DOHH2 (cell line): ENCODE measurements around the gene PLEKHJ1.

Source experiments
- H3F3A ChIP-seq: fragments of 200-600 bp; sonication (generic), shearing (Covaris generic); 2 replicates; pipeline ENCODE4 v1.6.0; 2016; ENCODE audit warnings: antibody characterized with exemption, mild to moderate bottlenecking; ENCODE audit not compliant: control insufficient read depth, insufficient read depth
- H3K27ac ChIP-seq: fragments of 200-600 bp; sonication (generic); 2 replicates; pipeline ENCODE4 v1.5.1; 2014; ENCODE audit warnings: low read depth, mild to moderate bottlenecking, low read length, moderate library complexity
- H3K27me3 ChIP-seq: fragments of 200-600 bp; sonication (generic); 2 replicates; pipeline ENCODE4 v1.6.1; 2014; ENCODE audit warnings: mild to moderate bottlenecking, low read length, mixed read lengths; ENCODE audit not compliant: control insufficient read depth
- H3K36me3 ChIP-seq: fragments of 200-600 bp; sonication (generic); 2 replicates; pipeline ENCODE4 v1.6.1; 2014; ENCODE audit warnings: mild to moderate bottlenecking, low read length, moderate library complexity, mixed read lengths; ENCODE audit not compliant: control insufficient read depth
- H3K4me1 ChIP-seq: fragments of 200-600 bp; sonication (generic); 2 replicates; pipeline ENCODE4 v1.6.1; 2014; ENCODE audit warnings: mild to moderate bottlenecking, low read length, mixed read lengths; ENCODE audit not compliant: control insufficient read depth
- H3K4me2 ChIP-seq: fragments of 200-600 bp; sonication (generic); 2 replicates; pipeline ENCODE4 v1.6.0; 2014; ENCODE audit warnings: mild to moderate bottlenecking, low read length, moderate library complexity
- H3K4me3 ChIP-seq: fragments of 200-600 bp; sonication (generic); 2 replicates; pipeline ENCODE4 v1.5.1; 2014; ENCODE audit warnings: mild to moderate bottlenecking, low read length, mixed read lengths
- H3K79me2 ChIP-seq: fragments of 200-600 bp; sonication (generic); 2 replicates; pipeline ENCODE4 v1.6.1; 2014; ENCODE audit warnings: mild to moderate bottlenecking, low read length, mixed read lengths; ENCODE audit not compliant: control insufficient read depth
- H3K9me2 ChIP-seq: fragments of 200-600 bp; sonication (generic); replicated peaks from 2 replicates; pipeline ENCODE4 v1.6.1; 2014; ENCODE audit warnings: mild to moderate bottlenecking, low read length, mixed read lengths; ENCODE audit not compliant: control insufficient read depth
- H3K9me3 ChIP-seq: fragments of 200-600 bp; sonication (generic); 2 replicates; pipeline ENCODE4 v1.6.1; 2014; ENCODE audit warnings: antibody characterized with exemption, low read length, mixed read lengths; ENCODE audit not compliant: control insufficient read depth, insufficient read depth
- H4K20me1 ChIP-seq: fragments of 200-600 bp; sonication (generic); 2 replicates; pipeline ENCODE4 v1.6.0; 2014; ENCODE audit warnings: low read depth, mild to moderate bottlenecking, antibody characterized with exemption, low read length, moderate library complexity; ENCODE audit not compliant: control insufficient read depth, insufficient read depth
- CTCF ChIP-seq: fragments of 200-600 bp; sonication (generic); IDR thresholded peaks from one replicate; pipeline ENCODE4 v1.5.1; 2014; ENCODE audit warnings: antibody characterized with exemption, mild to moderate bottlenecking, low read depth, low read length; ENCODE audit not compliant: poor library complexity, severe bottlenecking
- EZH2phosphoT487 ChIP-seq: fragments of 200-600 bp; sonication (generic); IDR thresholded peaks from 2 replicates; pipeline ENCODE4 v1.6.1; 2017; ENCODE audit warnings: borderline replicate concordance, mild to moderate bottlenecking, antibody characterized with exemption, low read length, moderate library complexity, mixed read lengths

PLEKHJ1 gene

GRCh38 chr19:2233601-2234280, 2.4 kb downstream of the PLEKHJ1 start:
- H3K9me3 ChIP-seq, result no peaks in the 10 kb centered on the region
- peaks cover 89% of the 10 kb centered on the region for H3K36me3 ChIP-seq
- H3K4me1 ChIP-seq, result peaks cover 48% of the 10 kb centered on the region
- no peaks in the 10 kb centered on the region for H3K27me3 ChIP-seq
- H3K4me3 ChIP-seq, result peak overlapping the region; percentile 97
- peaks cover 86% of the 10 kb centered on the region for H3K79me2 ChIP-seq
- peaks cover 17% of the 10 kb centered on the region for H3F3A ChIP-seq
- no peak overlapping the region for H3K27ac ChIP-seq
- H3K9me2 ChIP-seq, result no peaks in the 10 kb centered on the region
- TF ChIP-seq EZH2phosphoT487 (no peak), CTCF (no peak)
- H3K4me2 ChIP-seq, result peak overlapping the region; percentile 88
- H4K20me1 ChIP-seq, result peaks cover 14% of the 10 kb centered on the region

- no peak for TF ChIP-seq EZH2phosphoT487
- TF ChIP-seq CTCF, result no peak
- H4K20me1 ChIP-seq, result peaks cover 2% of the 10 kb centered on the region; the same call in 1 of the 2 replicates
- no peaks in the 10 kb centered on the region for H3K27me3 ChIP-seq
- H3K4me1 ChIP-seq, result peaks cover 48% of the 10 kb centered on the region
- H3F3A ChIP-seq, result peaks cover 24% of the 10 kb centered on the region
- H3K79me2 ChIP-seq, result peaks cover 80% of the 10 kb centered on the region
- no peaks in the 10 kb centered on the region for H3K9me2 ChIP-seq
- no peak overlapping the region for H3K4me2 ChIP-seq
- no peak overlapping the region for H3K27ac ChIP-seq
- H3K36me3 ChIP-seq, result peaks cover 86% of the 10 kb centered on the region
- no peak overlapping the region for H3K4me3 ChIP-seq
- no peaks in the 10 kb centered on the region for H3K9me3 ChIP-seq
These were observed 3.6 kb downstream of the PLEKHJ1 start for GRCh38 chr19:2232286-2233151.

GRCh38 chr19:2231621-2232221, 4.4 kb downstream of the PLEKHJ1 start:
- TF ChIP-seq CTCF (peak; percentile 50), EZH2phosphoT487 (no peak)
- H3F3A ChIP-seq, result peaks cover 28% of the 10 kb centered on the region
- peaks cover 84% of the 10 kb centered on the region for H3K36me3 ChIP-seq
- no peaks in the 10 kb centered on the region for H3K27me3 ChIP-seq
- no peaks in the 10 kb centered on the region for H3K9me2 ChIP-seq
- H3K4me2 ChIP-seq, result no peak overlapping the region
- H3K9me3 ChIP-seq, result no peaks in the 10 kb centered on the region
- no peak overlapping the region for H3K4me3 ChIP-seq
- peaks cover 72% of the 10 kb centered on the region for H3K79me2 ChIP-seq
- 0 out of 2 replicates have a peak, but pooled peaks cover 3% of the 10 kb centered on the region for H4K20me1 ChIP-seq
- H3K27ac ChIP-seq, result no peak overlapping the region
- peaks cover 54% of the 10 kb centered on the region for H3K4me1 ChIP-seq
